ENCODE data around the gene NEK1.

DNA sequence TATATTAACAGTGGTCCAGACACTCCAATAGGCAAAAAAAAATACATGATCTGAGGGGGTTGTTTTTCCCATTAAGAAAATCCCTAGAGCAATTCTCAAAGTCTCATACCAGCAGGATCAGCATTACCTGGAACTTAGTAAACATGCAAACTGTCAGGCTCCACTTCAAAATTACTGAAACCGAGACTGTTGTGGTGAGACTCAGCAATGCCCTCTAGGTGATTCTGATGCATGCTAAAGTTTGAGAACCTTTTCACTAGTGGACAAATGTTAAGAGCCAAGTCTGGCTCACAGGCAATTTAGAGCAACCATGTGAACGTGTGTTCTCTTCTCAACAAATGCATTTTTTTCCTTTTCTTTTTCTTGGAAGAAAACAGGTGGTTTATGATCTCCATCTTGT lies 30.2 kb downstream of the NEK1 start:
- TF ChIP-seq, protein P1, sequence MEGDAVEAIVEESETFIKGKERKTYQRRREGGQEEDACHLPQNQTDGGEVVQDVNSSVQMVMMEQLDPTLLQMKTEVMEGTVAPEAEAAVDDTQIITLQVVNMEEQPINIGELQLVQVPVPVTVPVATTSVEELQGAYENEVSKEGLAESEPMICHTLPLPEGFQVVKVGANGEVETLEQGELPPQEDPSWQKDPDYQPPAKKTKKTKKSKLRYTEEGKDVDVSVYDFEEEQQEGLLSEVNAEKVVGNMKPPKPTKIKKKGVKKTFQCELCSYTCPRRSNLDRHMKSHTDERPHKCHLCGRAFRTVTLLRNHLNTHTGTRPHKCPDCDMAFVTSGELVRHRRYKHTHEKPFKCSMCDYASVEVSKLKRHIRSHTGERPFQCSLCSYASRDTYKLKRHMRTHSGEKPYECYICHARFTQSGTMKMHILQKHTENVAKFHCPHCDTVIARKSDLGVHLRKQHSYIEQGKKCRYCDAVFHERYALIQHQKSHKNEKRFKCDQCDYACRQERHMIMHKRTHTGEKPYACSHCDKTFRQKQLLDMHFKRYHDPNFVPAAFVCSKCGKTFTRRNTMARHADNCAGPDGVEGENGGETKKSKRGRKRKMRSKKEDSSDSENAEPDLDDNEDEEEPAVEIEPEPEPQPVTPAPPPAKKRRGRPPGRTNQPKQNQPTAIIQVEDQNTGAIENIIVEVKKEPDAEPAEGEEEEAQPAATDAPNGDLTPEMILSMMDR (IDR thresholded peaks at IDR 0.05), result no peak
- no peak for TF ChIP-seq ZFX (IDR thresholded peaks at IDR 0.05; ENCODE audit: borderline replicate concordance)
